ENCODE measurements around the gene RIPK3. TPM values are rescaled to one million over a fixed set of nuclear protein-coding genes. Genes with fewer than 3 reads are reported as not detected.

The RIPK3 gene
- total and polyA plus RNA-seq, 4 donors: 1.4 to 3.1 (median 1.7) TPM

Small RNA genes within 50 kb of the gene (small RNA-seq; reads per million reads assigned to genes)
- gene RF00026 (ENCODE audit: low replicate concordance): not detected

Other genes starting within 250 kb of the RIPK3 start
Only the 30 nearest of the 33 such genes appear.
- gene NRL, start 225.0 kb downstream of the RIPK3 start, total RNA-seq: 1 to 10 TPM; 1.8 to 2.4 TPM
- gene NRL, start 225.0 kb downstream of the RIPK3 start, polyA plus RNA-seq (ENCODE audit: insufficient read length in 2 of 2): 1 to 10 TPM; 3.5 to 4.8 TPM
- gene FITM1, start 209.3 kb downstream of the RIPK3 start, total RNA-seq: under 1 TPM in 1 of 2 donors, not detected in 1; 0.77 TPM
- 1 to 10 TPM; 1.1 to 1.2 TPM for gene FITM1, start 209.3 kb downstream of the RIPK3 start, polyA plus RNA-seq (ENCODE audit: insufficient read length in 2 of 2)
- 100 to 1,000 TPM in 1 of 2 donors, 10 to 100 TPM in 1; 49.0 to 134 TPM for gene PSME1, start 203.8 kb downstream of the RIPK3 start, total RNA-seq
- 100 to 1,000 TPM in 1 of 2 donors, 10 to 100 TPM in 1; 96.2 to 103 TPM for gene PSME1, start 203.8 kb downstream of the RIPK3 start, polyA plus RNA-seq (ENCODE audit: insufficient read length in 2 of 2)
- 10 to 100 TPM; 11.0 to 20.1 TPM for gene EMC9, start 198.4 kb downstream of the RIPK3 start, total RNA-seq
- gene EMC9, start 198.4 kb downstream of the RIPK3 start, polyA plus RNA-seq (ENCODE audit: insufficient read length in 2 of 2): 10 to 100 TPM; 31.2 to 37.2 TPM
- gene PSME2, start 193.4 kb downstream of the RIPK3 start, total RNA-seq: 100 to 1,000 TPM in 1 of 2 donors, 10 to 100 TPM in 1; 59.4 to 136 TPM
- gene PSME2, start 193.4 kb downstream of the RIPK3 start, polyA plus RNA-seq (ENCODE audit: insufficient read length in 2 of 2): 100 to 1,000 TPM; 112 to 115 TPM
- gene RNF31, start 192.5 kb downstream of the RIPK3 start, total RNA-seq: 10 to 100 TPM; 17.8 to 47.3 TPM
- gene RNF31, start 192.5 kb downstream of the RIPK3 start, polyA plus RNA-seq (ENCODE audit: insufficient read length in 2 of 2): 10 to 100 TPM; 50.2 to 56.8 TPM
- 10 to 100 TPM; 50.0 to 81.4 TPM for gene IRF9, start 178.7 kb downstream of the RIPK3 start, total RNA-seq
- gene IRF9, start 178.7 kb downstream of the RIPK3 start, polyA plus RNA-seq (ENCODE audit: insufficient read length in 2 of 2): 10 to 100 TPM; 68.6 to 74.0 TPM
- gene REC8, start 167.9 kb downstream of the RIPK3 start, total RNA-seq: 10 to 100 TPM; 18.7 to 21.8 TPM
- 100 to 1,000 TPM in 1 of 2 donors, 10 to 100 TPM in 1; 95.9 to 129 TPM for gene REC8, start 167.9 kb downstream of the RIPK3 start, polyA plus RNA-seq (ENCODE audit: insufficient read length in 2 of 2)
- gene IPO4, start 151.2 kb downstream of the RIPK3 start, total RNA-seq: 10 to 100 TPM in 1 of 2 donors, 1 to 10 TPM in 1; 9.2 to 28.2 TPM
- gene IPO4, start 151.2 kb downstream of the RIPK3 start, polyA plus RNA-seq (ENCODE audit: insufficient read length in 2 of 2): 10 to 100 TPM; 19.4 to 22.7 TPM
- gene TM9SF1, start 144.6 kb downstream of the RIPK3 start, total RNA-seq: 10 to 100 TPM; 36.6 to 62.9 TPM
- gene TM9SF1, start 144.6 kb downstream of the RIPK3 start, polyA plus RNA-seq (ENCODE audit: insufficient read length in 2 of 2): 10 to 100 TPM; 30.7 to 36.8 TPM
- not detected for gene TSSK4, start 134.3 kb downstream of the RIPK3 start, total RNA-seq
- 10 to 100 TPM in 1 of 2 donors, 1 to 10 TPM in 1; 7.4 to 15.2 TPM for gene TSSK4, start 134.3 kb downstream of the RIPK3 start, polyA plus RNA-seq (ENCODE audit: insufficient read length in 2 of 2)
- 10 to 100 TPM; 23.2 to 44.2 TPM for gene CHMP4A, start 126.5 kb downstream of the RIPK3 start, total RNA-seq
- gene CHMP4A, start 126.5 kb downstream of the RIPK3 start, polyA plus RNA-seq (ENCODE audit: insufficient read length in 2 of 2): 10 to 100 TPM; 48.9 to 62.9 TPM
- 10 to 100 TPM; 22.1 to 46.2 TPM for gene MDP1, start 123.9 kb downstream of the RIPK3 start, total RNA-seq
- 10 to 100 TPM; 19.5 to 21.3 TPM for gene MDP1, start 123.9 kb downstream of the RIPK3 start, polyA plus RNA-seq (ENCODE audit: insufficient read length in 2 of 2)
- gene NEDD8, start 107.6 kb downstream of the RIPK3 start, total RNA-seq: 100 to 1,000 TPM in 1 of 2 donors, 10 to 100 TPM in 1; 79.6 to 278 TPM
- gene NEDD8, start 107.6 kb downstream of the RIPK3 start, polyA plus RNA-seq (ENCODE audit: insufficient read length in 2 of 2): 100 to 1,000 TPM; 229 to 250 TPM
- gene GMPR2, start 107.1 kb downstream of the RIPK3 start, total RNA-seq: 10 to 100 TPM; 57.5 to 77.4 TPM
- gene GMPR2, start 107.1 kb downstream of the RIPK3 start, polyA plus RNA-seq (ENCODE audit: insufficient read length in 2 of 2): 10 to 100 TPM; 84.0 to 96.9 TPM
- 10 to 100 TPM; 41.9 to 64.1 TPM for gene TINF2, start 97.4 kb downstream of the RIPK3 start, total RNA-seq
- gene TINF2, start 97.4 kb downstream of the RIPK3 start, polyA plus RNA-seq (ENCODE audit: insufficient read length in 2 of 2): 10 to 100 TPM; 51.8 to 59.1 TPM
- 1 to 10 TPM in 1 of 2 donors, under 1 TPM in 1; 0.99 to 6.2 TPM for gene TGM1, start 76.8 kb downstream of the RIPK3 start, total RNA-seq
- 1 to 10 TPM; 4.9 to 6.1 TPM for gene TGM1, start 76.8 kb downstream of the RIPK3 start, polyA plus RNA-seq (ENCODE audit: insufficient read length in 2 of 2)
- gene RABGGTA, start 68.4 kb downstream of the RIPK3 start, total RNA-seq: 10 to 100 TPM; 23.1 to 23.5 TPM
- gene RABGGTA, start 68.4 kb downstream of the RIPK3 start, polyA plus RNA-seq (ENCODE audit: insufficient read length in 2 of 2): 10 to 100 TPM; 31.8 to 42.9 TPM
- gene DHRS1, start 40.2 kb downstream of the RIPK3 start, total RNA-seq: 10 to 100 TPM; 12.6 to 20.2 TPM
- gene DHRS1, start 40.2 kb downstream of the RIPK3 start, polyA plus RNA-seq (ENCODE audit: insufficient read length in 2 of 2): 10 to 100 TPM; 31.1 to 47.5 TPM
- 10 to 100 TPM; 18.7 to 21.5 TPM for gene NOP9, start 40.1 kb downstream of the RIPK3 start, total RNA-seq
- gene NOP9, start 40.1 kb downstream of the RIPK3 start, polyA plus RNA-seq (ENCODE audit: insufficient read length in 2 of 2): 10 to 100 TPM; 25.7 to 27.7 TPM
- gene CIDEB, start 32.0 kb downstream of the RIPK3 start, total RNA-seq: 10 to 100 TPM in 1 of 2 donors, 1 to 10 TPM in 1; 4.9 to 14.8 TPM
- 1 to 10 TPM; 6.3 to 7.8 TPM for gene CIDEB, start 32.0 kb downstream of the RIPK3 start, polyA plus RNA-seq (ENCODE audit: insufficient read length in 2 of 2)
- 1 to 10 TPM; 1.4 to 3.6 TPM for gene LTB4R2, start 29.9 kb downstream of the RIPK3 start, total RNA-seq
- 1 to 10 TPM; 2.5 to 3.3 TPM for gene LTB4R2, start 29.9 kb downstream of the RIPK3 start, polyA plus RNA-seq (ENCODE audit: insufficient read length in 2 of 2)
- gene LTB4R, start 28.5 kb downstream of the RIPK3 start, total RNA-seq: 1 to 10 TPM; 2.7 to 2.8 TPM
- gene LTB4R, start 28.5 kb downstream of the RIPK3 start, polyA plus RNA-seq (ENCODE audit: insufficient read length in 2 of 2): 1 to 10 TPM; 3.8 to 6.2 TPM
- gene ADCY4, start 4.9 kb downstream of the RIPK3 start, total RNA-seq: 1 to 10 TPM; 3.5 to 9.0 TPM
- 10 to 100 TPM; 11.9 to 16.0 TPM for gene ADCY4, start 4.9 kb downstream of the RIPK3 start, polyA plus RNA-seq (ENCODE audit: insufficient read length in 2 of 2)
- gene NFATC4, start 28.2 kb upstream of the RIPK3 start, total RNA-seq: 10 to 100 TPM; 10.8 to 63.3 TPM
- gene NFATC4, start 28.2 kb upstream of the RIPK3 start, polyA plus RNA-seq (ENCODE audit: insufficient read length in 2 of 2): 10 to 100 TPM; 23.6 to 42.0 TPM
- 10 to 100 TPM; 14.8 to 37.4 TPM for gene NYNRIN, start 59.0 kb upstream of the RIPK3 start, total RNA-seq
- gene NYNRIN, start 59.0 kb upstream of the RIPK3 start, polyA plus RNA-seq (ENCODE audit: insufficient read length in 2 of 2): 10 to 100 TPM; 25.3 to 35.0 TPM
- 1 to 10 TPM in 1 of 2 donors, under 1 TPM in 1; 0.59 to 2.4 TPM for gene CBLN3, start 89.7 kb upstream of the RIPK3 start, total RNA-seq
- 1 to 10 TPM; 1.4 to 1.7 TPM for gene CBLN3, start 89.7 kb upstream of the RIPK3 start, polyA plus RNA-seq (ENCODE audit: insufficient read length in 2 of 2)
- 10 to 100 TPM; 24.4 to 38.3 TPM for gene KHNYN, start 90.0 kb upstream of the RIPK3 start, total RNA-seq
- 10 to 100 TPM; 19.4 to 21.7 TPM for gene KHNYN, start 90.0 kb upstream of the RIPK3 start, polyA plus RNA-seq (ENCODE audit: insufficient read length in 2 of 2)
- gene SDR39U1, start 102.8 kb upstream of the RIPK3 start, total RNA-seq: 10 to 100 TPM; 18.5 to 34.4 TPM
- 10 to 100 TPM; 88.7 to 96.8 TPM for gene SDR39U1, start 102.8 kb upstream of the RIPK3 start, polyA plus RNA-seq (ENCODE audit: insufficient read length in 2 of 2)
- gene CMA1, start 168.3 kb upstream of the RIPK3 start, total RNA-seq: not detected
- not detected for gene CMA1, start 168.3 kb upstream of the RIPK3 start, polyA plus RNA-seq (ENCODE audit: insufficient read length in 2 of 2)